Skeletal muscle cell (primary cell): ENCODE data around the gene HTRA3.

Source experiments
- DNase-seq: peaks from one replicate; pipeline ENCODE4 v3.0.0-alpha.2; 2010; ENCODE audit warnings: low read depth
- H3K4me3 ChIP-seq: 2 replicates; pipeline ENCODE4 v1.5.1; 2011; ENCODE audit warnings: low read depth, mild to moderate bottlenecking, control low read depth, low read length, moderate library complexity

Gene HTRA3

GRCh38 chr4:8289956-8290700, 20.6 kb downstream of the HTRA3 start:
- no peak overlapping the region for H3K4me3 ChIP-seq
- no peak for DNase-seq

- no peak for DNase-seq
- H3K4me3 ChIP-seq = no peak overlapping the region
These were observed 21.1 kb downstream of the HTRA3 start for GRCh38 chr4:8290701-8290970.

DNA sequence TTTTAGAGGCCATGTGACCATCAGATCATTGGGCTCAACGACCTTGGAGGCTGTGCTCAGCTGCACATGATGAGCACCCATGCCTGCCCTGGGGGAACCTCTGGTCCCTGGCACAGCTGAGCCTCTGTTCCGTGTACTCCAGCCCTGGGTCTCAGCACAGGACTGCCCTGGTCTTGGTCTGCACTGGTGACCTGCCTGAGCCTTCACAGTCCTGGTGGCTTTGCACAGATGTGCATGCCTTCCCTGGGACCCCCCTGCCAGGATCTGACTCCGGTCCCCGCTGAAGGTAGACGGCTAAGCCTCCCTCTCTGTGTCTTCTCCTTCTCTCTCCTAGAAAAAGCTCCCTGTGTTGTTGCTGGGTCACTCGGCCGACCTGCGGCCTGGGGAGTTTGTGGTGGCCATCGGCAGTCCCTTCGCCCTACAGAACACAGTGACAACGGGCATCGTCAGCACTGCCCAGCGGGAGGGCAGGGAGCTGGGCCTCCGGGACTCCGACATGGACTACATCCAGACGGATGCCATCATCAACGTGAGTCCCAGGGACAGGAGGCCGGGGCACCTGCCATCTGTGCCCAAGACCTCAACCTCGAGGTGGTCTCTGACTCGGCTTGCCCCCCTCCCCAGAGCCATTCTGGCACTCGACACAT, 21.6 kb downstream of the HTRA3 start:
- DNase-seq = no peak
- H3K4me3 ChIP-seq = no peak overlapping the region

- H3K4me3 ChIP-seq = no peak overlapping the region
- no peak for DNase-seq
These were observed 22.3 kb downstream of the HTRA3 start for GRCh38 chr4:8291701-8292477.

DNA sequence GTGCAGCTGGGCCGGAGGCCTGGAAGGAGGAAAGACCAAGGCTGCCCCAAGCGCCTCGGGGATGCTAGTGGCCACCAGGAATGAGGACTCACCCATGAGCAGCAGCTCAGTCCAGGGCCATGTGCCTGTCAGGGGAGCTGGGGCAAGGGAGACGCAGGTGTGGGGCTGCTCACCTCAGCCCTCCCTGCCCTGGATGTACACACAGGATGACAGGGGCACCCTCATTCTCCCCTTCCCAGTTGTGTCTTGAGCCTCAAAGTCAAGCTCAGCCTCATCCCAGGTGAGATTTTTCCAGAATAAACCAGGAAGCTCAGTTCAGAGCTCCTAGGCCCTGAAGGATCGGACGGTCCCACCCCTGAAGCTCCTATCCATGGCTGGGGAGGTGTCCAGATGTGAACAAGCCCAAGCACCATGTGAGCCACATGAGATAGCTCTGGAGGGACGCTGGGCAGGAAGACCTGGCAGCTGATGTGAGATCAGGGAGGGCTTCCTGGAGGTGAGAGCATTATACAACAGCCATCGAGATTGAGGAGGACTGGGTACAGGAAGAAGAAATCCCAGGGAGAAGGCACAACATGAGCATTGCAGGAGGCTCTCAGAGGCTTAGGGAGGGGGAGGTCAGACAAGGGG, 23.0 kb downstream of the HTRA3 start:
- H3K4me3 ChIP-seq = no peak overlapping the region
- no peak for DNase-seq

DNA sequence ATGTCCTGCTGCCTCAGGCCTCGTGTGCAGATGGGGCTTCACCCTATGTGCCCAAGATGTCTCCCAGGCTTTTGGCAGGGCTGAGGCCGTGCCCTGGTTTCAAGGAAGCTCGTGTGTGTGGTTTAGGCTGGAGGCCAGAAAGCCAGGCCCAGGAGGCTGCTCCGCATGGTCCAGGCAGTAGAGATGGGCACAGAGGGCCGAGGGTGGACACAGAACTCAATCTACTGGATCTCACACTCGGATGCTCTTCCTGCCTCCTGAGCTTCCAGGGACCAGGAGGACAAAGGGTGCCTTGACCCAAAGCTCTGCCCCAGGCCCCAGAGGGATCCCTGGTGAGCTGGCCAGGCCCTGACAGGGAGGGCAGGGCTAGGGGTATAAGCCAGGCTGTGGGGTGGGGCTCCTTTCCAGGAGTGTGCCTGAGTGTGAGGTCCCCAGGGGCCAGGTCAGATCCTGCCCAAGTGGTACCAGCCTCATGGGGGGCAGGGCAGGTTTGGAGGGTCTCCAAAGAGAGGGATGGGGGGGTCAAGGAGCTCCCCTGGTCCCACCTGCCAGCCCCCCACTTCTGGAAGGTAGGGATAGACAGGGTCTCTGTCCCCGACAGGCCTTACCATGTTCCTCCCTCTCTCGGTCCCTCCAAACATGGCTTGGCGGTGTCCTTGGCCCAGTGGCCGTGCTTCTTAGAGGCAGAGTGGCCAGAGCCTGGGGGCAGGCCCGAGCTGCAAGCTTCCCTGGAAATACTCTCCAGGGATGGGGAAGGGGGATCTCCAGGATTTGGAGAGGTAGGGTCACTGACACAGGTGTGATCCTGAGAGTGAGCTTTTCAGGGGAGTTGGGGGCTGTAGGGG, 23.8 kb downstream of the HTRA3 start:
- H3K4me3 ChIP-seq = no peak overlapping the region
- DNase-seq = no peak

DNA sequence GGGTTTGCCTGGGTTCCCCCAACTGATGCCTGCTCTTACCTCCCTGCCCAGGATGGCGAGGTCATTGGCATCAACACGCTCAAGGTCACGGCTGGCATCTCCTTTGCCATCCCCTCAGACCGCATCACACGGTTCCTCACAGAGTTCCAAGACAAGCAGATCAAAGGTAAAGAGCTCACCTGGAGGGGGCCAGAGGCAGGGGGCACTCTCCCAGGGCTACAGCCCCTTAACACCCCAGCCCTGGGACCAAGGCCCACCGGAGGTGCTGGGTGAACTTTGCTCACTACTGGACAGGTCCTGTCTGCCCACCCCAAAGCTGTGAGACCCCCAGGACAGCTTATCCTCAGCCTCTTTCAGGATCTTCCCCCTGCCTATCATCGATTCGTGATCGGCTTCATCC, 24.5 kb downstream of the HTRA3 start:
- no peak for DNase-seq
- H3K4me3 ChIP-seq = no peak overlapping the region

DNA sequence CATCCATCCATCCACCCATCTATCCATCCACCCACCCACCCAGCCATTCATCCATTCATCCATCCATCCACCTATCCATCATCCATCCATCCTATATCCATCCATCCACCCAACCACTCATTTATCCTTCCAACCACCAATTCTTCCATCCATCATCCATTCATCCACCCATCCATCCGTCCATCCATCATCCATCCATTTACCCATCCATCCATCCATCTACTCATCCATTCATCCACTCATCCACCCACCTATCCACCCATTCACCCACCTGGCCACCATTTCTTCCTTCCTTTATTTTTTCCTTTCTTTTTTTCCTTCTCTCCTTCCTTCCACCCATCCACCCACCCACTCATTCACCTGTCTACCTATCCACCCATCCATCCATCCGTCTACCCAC, 25.2 kb downstream of the HTRA3 start:
- H3K4me3 ChIP-seq = no peak overlapping the region
- no peak for DNase-seq

DNA sequence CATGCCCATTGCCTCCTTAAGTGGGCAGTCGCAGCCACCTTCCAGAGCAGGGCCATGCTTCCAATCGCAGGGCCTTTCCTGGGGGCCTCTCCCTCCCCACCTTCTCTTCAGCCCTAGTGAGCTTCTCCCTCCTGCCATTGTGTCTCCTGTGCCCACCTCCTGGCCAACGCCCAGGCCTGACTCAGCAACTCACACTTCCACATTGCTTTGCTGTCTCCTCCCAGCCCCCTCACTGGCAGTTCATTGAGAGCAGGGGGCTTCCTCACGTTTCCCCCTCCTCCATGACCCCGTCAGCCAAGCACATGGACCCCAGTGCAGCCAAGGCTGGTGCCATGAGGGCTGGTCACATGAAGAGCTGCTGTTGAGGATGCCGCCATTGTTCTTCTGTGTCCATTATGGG, 25.9 kb downstream of the HTRA3 start:
- no peak for DNase-seq
- no peak overlapping the region for H3K4me3 ChIP-seq

DNA sequence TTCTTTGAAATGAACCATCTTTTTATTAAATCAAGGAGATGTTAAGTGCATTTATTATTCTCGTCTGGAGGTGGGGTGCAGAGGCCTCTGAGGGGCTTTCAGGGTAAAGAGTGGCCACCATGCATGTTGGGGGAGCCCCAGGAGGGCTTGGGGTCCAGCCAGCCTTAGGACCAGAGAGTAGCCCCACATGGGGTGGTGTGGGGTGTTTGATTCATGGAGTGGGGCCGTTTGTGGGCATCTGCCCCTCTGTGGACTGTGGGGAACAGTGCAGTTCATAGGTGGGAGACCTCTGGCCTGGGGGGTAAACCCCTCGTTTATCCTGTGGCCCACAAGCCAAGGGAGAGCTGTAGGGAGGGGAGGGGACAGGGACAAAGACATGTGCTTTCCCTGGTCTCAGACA, 26.9 kb downstream of the HTRA3 start:
- DNase-seq = no peak
- H3K4me3 ChIP-seq = no peak overlapping the region

DNA sequence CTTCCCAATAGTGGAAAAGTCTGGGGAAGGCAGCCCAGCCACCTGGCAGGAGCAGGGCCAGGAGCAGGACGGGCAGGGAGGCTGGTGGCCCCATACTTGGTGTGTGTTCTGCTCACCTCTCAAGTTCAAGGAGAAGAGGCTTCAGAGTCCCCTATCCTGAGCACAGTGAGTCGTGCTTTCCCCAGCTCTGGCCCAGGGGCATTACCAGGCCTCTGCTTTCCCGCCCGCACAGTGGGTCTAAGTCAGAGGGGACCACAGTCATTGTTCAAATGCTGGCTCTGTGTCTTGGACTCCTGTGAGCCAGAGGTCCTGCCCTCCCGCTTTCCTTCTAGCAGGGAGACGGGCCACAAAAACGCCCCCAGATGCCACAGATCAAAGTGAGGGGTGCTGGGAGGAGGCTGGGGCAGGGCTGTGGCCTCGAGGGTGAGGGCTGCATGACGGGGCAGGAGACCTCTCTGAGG, 27.6 kb downstream of the HTRA3 start:
- DNase-seq = no peak
- no peak overlapping the region for H3K4me3 ChIP-seq

GRCh38 chr4:8297691-8298485, 28.3 kb downstream of the HTRA3 start:
- no peak overlapping the region for H3K4me3 ChIP-seq
- no peak for DNase-seq

DNA sequence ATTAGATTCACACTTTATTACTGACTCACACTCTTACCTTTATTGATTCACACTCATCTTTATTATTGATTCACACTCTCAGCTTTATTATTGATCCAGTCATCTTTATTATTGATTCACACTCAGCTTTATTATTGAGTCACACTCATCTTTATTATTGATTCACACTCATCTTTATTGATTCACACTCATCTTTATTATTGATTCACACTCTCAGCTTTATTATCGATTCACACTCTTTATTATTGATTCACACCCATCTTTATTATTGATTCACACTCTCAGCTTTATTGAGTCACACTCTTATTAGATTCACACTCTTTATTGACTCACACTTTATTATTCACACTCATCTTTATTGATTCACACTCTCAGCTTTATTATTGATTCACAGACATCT, 31.3 kb downstream of the HTRA3 start:
- no peak overlapping the region for H3K4me3 ChIP-seq
- no peak for DNase-seq

- no peak for DNase-seq
- no peak overlapping the region for H3K4me3 ChIP-seq
These were observed 32.5 kb downstream of the HTRA3 start for GRCh38 chr4:8301851-8302730.

DNA sequence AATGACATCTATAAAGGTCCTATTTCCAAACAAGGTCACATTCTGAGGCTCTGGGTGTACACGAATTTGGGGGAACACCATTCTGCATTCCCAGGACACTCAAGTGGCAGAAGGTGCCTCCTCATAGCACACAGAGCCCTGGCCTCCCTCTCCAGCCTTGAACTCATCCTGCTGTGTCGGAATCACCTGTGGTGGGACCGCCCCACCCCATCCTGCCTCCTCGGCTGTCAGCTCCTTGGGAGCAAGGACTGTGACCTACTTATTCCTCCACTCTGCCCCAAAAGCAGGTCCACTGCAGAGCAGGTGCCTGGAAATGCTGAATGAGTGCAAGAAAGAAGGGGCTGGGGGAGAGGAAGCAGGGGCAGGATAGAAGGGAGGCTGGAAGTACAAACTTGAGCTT, 33.5 kb downstream of the HTRA3 start:
- no peak overlapping the region for H3K4me3 ChIP-seq
- DNase-seq = no peak

- H3K4me3 ChIP-seq = no peak overlapping the region
- DNase-seq = peak; percentile 73
These were observed 34.1 kb downstream of the HTRA3 start for GRCh38 chr4:8303485-8304281.
